ENCODE measurements around the gene MAP3K2. TPM values are rescaled to one million over a fixed set of nuclear protein-coding genes. Genes with fewer than 3 reads are reported as not detected.
A peak's percentile ranks its signal among the peaks of the same experiment; 100 is the strongest.

MAP3K2 gene
- total and polyA plus RNA-seq, 8 donors = 24.3 to 84.9 (median 27.3) TPM

- TF ChIP-seq CTCF (IDR thresholded peaks at IDR 0.05) = no peak
- intact Hi-C loops (cut with DNase I) = no loop called here
- Histone ChIP-seq H3K27me3 (no peaks in the 10 kb centered on the region), H3K36me3 (peaks cover 0 to 37% of the 10 kb centered on the region in 2 donors), H3K27ac (peak overlapping the region in 1 of 2 donors; percentile 43), H3K4me1 (peaks cover 0 to 10% of the 10 kb centered on the region in 2 donors), H3K9me3 (no peaks in the 10 kb centered on the region), H3K4me3 (no peak overlapping the region)
- peak in 1 of 4 donors; percentile 17 for DNase-seq
- no peak for ATAC-seq
These were observed 81.7 kb downstream of the MAP3K2 start for GRCh38 chr2:127305990-127306585.

GRCh38 chr2:127302168-127302567 is 85.6 kb downstream of the MAP3K2 start:
- no peak for TF ChIP-seq CTCF (IDR thresholded peaks at IDR 0.05)
- Histone ChIP-seq H3K27ac (no peak overlapping the region), H3K4me3 (no peak overlapping the region), H3K36me3 (peaks cover 0 to 4% of the 10 kb centered on the region in 2 donors), H3K4me1 (peaks cover 0 to 10% of the 10 kb centered on the region in 2 donors), H3K9me3 (no peaks in the 10 kb centered on the region), H3K27me3 (no peaks in the 10 kb centered on the region)
- DNase-seq (no peak), ATAC-seq (no peak)
- intact Hi-C loops (cut with DNase I) = no loop called here

- intact Hi-C loops (cut with DNase I) = no loop called here
- no peak for TF ChIP-seq CTCF (IDR thresholded peaks at IDR 0.05)
- Histone ChIP-seq H3K36me3 (peaks cover 0 to 38% of the 10 kb centered on the region in 2 donors), H3K27me3 (no peaks in the 10 kb centered on the region), H3K27ac (peak within 1 kb of the TSS; percentile 51 to 75), H3K4me1 (peaks cover 4 to 27% of the 10 kb centered on the region in 2 donors), H3K4me3 (peak within 1 kb of the TSS; percentile 75 to 83), H3K9me3 (no peaks in the 10 kb centered on the region)
- peak; percentile 76 to 95 (median 88) for DNase-seq
- ATAC-seq = peak; percentile 98
These were observed 93.8 kb downstream of the MAP3K2 start, which contains the start of gene ERCC3 for GRCh38 chr2:127293748-127294562. ERCC3 (minus strand) TSS chr2:127294144; CDS start chr2:127294081, 63 bp downstream.

- DNase-seq (no peak), ATAC-seq (peak; percentile 35)
- no peaks in the 10 kb centered on the region for H3K9me3 ChIP-seq
- TF ChIP-seq CTCF (IDR thresholded peaks at IDR 0.05) = no peak
- H3K4me1 ChIP-seq = peaks cover 4 to 27% of the 10 kb centered on the region in 2 donors
- H3K27me3 ChIP-seq = no peaks in the 10 kb centered on the region
- intact Hi-C loops (cut with DNase I) = no loop called here
- H3K27ac ChIP-seq = peak overlapping the region in 1 of 2 donors; percentile 75
- peaks cover 0 to 44% of the 10 kb centered on the region in 2 donors for H3K36me3 ChIP-seq
- peak overlapping the region; percentile 75 to 83 for H3K4me3 ChIP-seq
These were observed 94.4 kb downstream of the MAP3K2 start for GRCh38 chr2:127293386-127293747.

- intact Hi-C loops (cut with DNase I) = no loop called here
- ATAC-seq (no peak), DNase-seq (no peak)
- no peak overlapping the region for H3K4me3 ChIP-seq
- no peak overlapping the region for H3K27ac ChIP-seq
- H3K36me3 ChIP-seq = peaks cover 0 to 95% of the 10 kb centered on the region in 2 donors
- no peaks in the 10 kb centered on the region for H3K9me3 ChIP-seq
- no peak for TF ChIP-seq CTCF (IDR thresholded peaks at IDR 0.05)
- H3K27me3 ChIP-seq = no peaks in the 10 kb centered on the region
- H3K4me1 ChIP-seq = peaks cover 4 to 12% of the 10 kb centered on the region in 2 donors
These were observed 99.5 kb downstream of the MAP3K2 start for GRCh38 chr2:127288274-127288673.

Data from left lung (tissue), 10 donors.